ENCODE data around the gene STRADB. TPM values are rescaled to one million over a fixed set of nuclear protein-coding genes. Genes with fewer than 3 reads are reported as not detected.

The STRADB gene
- total RNA-seq, 1 experiment from 2014 or later = 40.5 TPM

GRCh38 chr2:201448701-201449100 lies 2.8 kb upstream of the STRADB start:
- Histone ChIP-seq H4K20me1 (ENCODE audit: control insufficient read depth, insufficient read depth, insufficient read length) (no peaks in the 10 kb centered on the region), H3K9me3 (ENCODE audit: control insufficient read depth, low read depth, low read length) (no peaks in the 10 kb centered on the region), H3T11ph (ENCODE audit: low read length) (no peak overlapping the region), H3K79me1 (ENCODE audit: insufficient read depth, low read depth, low read length, poor library complexity, severe bottlenecking) (no peaks in the 10 kb centered on the region), H4K91ac (ENCODE audit: insufficient read length, low read depth, low read length) (no peak overlapping the region), H2BK20ac (ENCODE audit: low read depth, low read length, poor library complexity, severe bottlenecking) (no peak overlapping the region), H3K4me1 (ENCODE audit: insufficient read depth, low read length) (no peaks in the 10 kb centered on the region; the same call in 1 of the 2 replicates), H3K23ac (ENCODE audit: insufficient read length, low read depth, low read length) (no peak overlapping the region), H2BK5ac (ENCODE audit: insufficient read length, low read length) (no peak overlapping the region), H4K5ac (ENCODE audit: insufficient read length, low read depth, low read length) (no peak overlapping the region), H3K9ac (ENCODE audit: extremely low read depth, insufficient read length, low read length) (no peak overlapping the region), H2AFZ (ENCODE audit: low read length) (no peak overlapping the region), H3K23me2 (ENCODE audit: insufficient read length, low read depth, low read length, poor library complexity, severe bottlenecking) (peaks cover 7% of the 10 kb centered on the region), H3K27ac (ENCODE audit: insufficient read length, low read depth, low read length) (no peak overlapping the region), H2BK15ac (ENCODE audit: low read depth, low read length) (no peak overlapping the region), H2BK12ac (ENCODE audit: insufficient read length, low read depth, low read length) (no peak overlapping the region), H3K79me2 (ENCODE audit: insufficient read depth, low read length) (no peaks in the 10 kb centered on the region), H4K8ac (replicated peaks; ENCODE audit: insufficient read length, low read depth, low read length) (no peak overlapping the region), H3K56ac (ENCODE audit: insufficient read length, low read depth, low read length) (no peak overlapping the region), H3K4ac (ENCODE audit: low read depth, low read length) (no peak overlapping the region), H3K18ac (ENCODE audit: insufficient read length, low read depth, low read length) (no peak overlapping the region), H2BK120ac (ENCODE audit: low read depth, low read length, poor library complexity, severe bottlenecking) (no peak overlapping the region), H3K14ac (ENCODE audit: insufficient read depth, low read length) (no peak overlapping the region), H2AK5ac (ENCODE audit: insufficient read length, low read length) (no peak overlapping the region), H3K27me3 (ENCODE audit: insufficient read depth, low read length) (no peaks in the 10 kb centered on the region), H3K4me2 (ENCODE audit: insufficient read depth, insufficient read length, low read length) (no peak overlapping the region)
- H3K27me3 Mint-ChIP-seq (ENCODE audit: low read depth) = no peaks in the 10 kb centered on the region; the same call in none of the 2 replicates
- no peak overlapping the region for H3K27ac Mint-ChIP-seq
- WGBS (ENCODE audit: extremely low coverage, insufficient read length, low lambda C conversion rate) = no CpG with 5 or more reads among the region's 4 CpGs
- H3K4me3 Mint-ChIP-seq = no peak overlapping the region
- no peak for TF ChIP-seq CTCF (conservative IDR thresholded peaks at IDR 0.05)
- 0 out of 7 replicates have a peak, but pooled peaks cover 0 to 2% (median 0%) of the 10 kb centered on the region in 3 experiments for H3K36me3 Mint-ChIP-seq (ENCODE audit: insufficient read depth in 1 of 3, low read depth in 3 of 3)
- peaks cover 6 to 16% of the 10 kb centered on the region in 2 experiments for H3K4me1 Mint-ChIP-seq
- no peak for DNase-seq
- no peaks in the 10 kb centered on the region for H3K9me3 Mint-ChIP-seq

Measured in H9 (cell line).